Calu3 (cell line): ENCODE data around the gene POLN. TPM values are rescaled to one million over a fixed set of nuclear protein-coding genes. Genes with fewer than 3 reads are reported as not detected.
"Not testable (repeated sequence)": the region's sequence is repeated elsewhere in the genome, so short reads cannot be mapped to it uniquely, and the experiment has no call there.

Experiments
- BruUV-seq: library from RNA; stranded (reverse); fragments of 400-500 nt; replicated peaks from 2 replicates; lab custom pipeline; 2021; lab: Mats Ljungman, UMichigan
- CTCF ChIA-PET: fragments of 300-600 bp; sonication (Branson Sonifier 250); formaldehyde crosslinking; loops from one replicate; lab custom pipeline; 2022; ENCODE audit warnings: antibody characterized with exemption; lab: Charles Lee
- DNase-seq: peaks from one replicate; pipeline ENCODE4 v3.0.0; 2022
- H3K27ac Mint-ChIP-seq: one replicate; pipeline ENCODE4 v1.8.0; 2022; ENCODE audit warnings: mixed read lengths; ENCODE audit not compliant: unreplicated experiment
- H3K27me3 Mint-ChIP-seq: one replicate; pipeline ENCODE4 v1.8.0; 2022; ENCODE audit warnings: mixed read lengths; ENCODE audit not compliant: unreplicated experiment
- H3K36me3 Mint-ChIP-seq: one replicate; pipeline ENCODE4 v1.8.0; 2022; ENCODE audit warnings: mild to moderate bottlenecking, moderate library complexity, mixed read lengths; ENCODE audit not compliant: insufficient read depth, unreplicated experiment
- H3K4me1 Mint-ChIP-seq: one replicate; pipeline ENCODE4 v1.8.0; 2022; ENCODE audit warnings: mild to moderate bottlenecking, low read depth, mixed read lengths; ENCODE audit not compliant: unreplicated experiment
- H3K4me3 Mint-ChIP-seq: one replicate; pipeline ENCODE4 v1.8.0; 2022; ENCODE audit warnings: mild to moderate bottlenecking, low read depth, moderate library complexity, mixed read lengths; ENCODE audit not compliant: unreplicated experiment
- H3K9me3 Mint-ChIP-seq: one replicate; pipeline ENCODE4 v1.8.0; 2022; ENCODE audit warnings: low read depth, mixed read lengths; ENCODE audit not compliant: unreplicated experiment
- intact Hi-C: fragments of 100-400 bp; cut with micrococcal nuclease; formaldehyde crosslinking; loops from one replicate; pipeline ENCODE4 v1.10.0; 2022; ENCODE audit not compliant: unreplicated experiment
- total RNA-seq: library from RNA; stranded (reverse); gene quantifications from 2 replicates; pipeline ENCODE4 v1.2.3, GENCODE V29; 2022
- TF ChIP-seq, protein P1 (sequence below): fragments of 200-600 bp; IDR thresholded peaks from one replicate; pipeline ENCODE4 v1.8.0; 2022; ENCODE audit warnings: antibody characterized with exemption; ENCODE audit not compliant: unreplicated experiment

POLN gene
- total RNA-seq, 1 experiment from 2014 or later: 4.1 TPM

- TF ChIP-seq, protein P1, sequence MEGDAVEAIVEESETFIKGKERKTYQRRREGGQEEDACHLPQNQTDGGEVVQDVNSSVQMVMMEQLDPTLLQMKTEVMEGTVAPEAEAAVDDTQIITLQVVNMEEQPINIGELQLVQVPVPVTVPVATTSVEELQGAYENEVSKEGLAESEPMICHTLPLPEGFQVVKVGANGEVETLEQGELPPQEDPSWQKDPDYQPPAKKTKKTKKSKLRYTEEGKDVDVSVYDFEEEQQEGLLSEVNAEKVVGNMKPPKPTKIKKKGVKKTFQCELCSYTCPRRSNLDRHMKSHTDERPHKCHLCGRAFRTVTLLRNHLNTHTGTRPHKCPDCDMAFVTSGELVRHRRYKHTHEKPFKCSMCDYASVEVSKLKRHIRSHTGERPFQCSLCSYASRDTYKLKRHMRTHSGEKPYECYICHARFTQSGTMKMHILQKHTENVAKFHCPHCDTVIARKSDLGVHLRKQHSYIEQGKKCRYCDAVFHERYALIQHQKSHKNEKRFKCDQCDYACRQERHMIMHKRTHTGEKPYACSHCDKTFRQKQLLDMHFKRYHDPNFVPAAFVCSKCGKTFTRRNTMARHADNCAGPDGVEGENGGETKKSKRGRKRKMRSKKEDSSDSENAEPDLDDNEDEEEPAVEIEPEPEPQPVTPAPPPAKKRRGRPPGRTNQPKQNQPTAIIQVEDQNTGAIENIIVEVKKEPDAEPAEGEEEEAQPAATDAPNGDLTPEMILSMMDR: no peak
- Mint-ChIP-seq H3K27ac (no peak overlapping the region), H3K4me1 (peaks cover 10% of the 10 kb centered on the region), H3K36me3 (no peaks in the 10 kb centered on the region), H3K27me3 (no peaks in the 10 kb centered on the region), H3K9me3 (no peaks in the 10 kb centered on the region), H3K4me3 (no peak overlapping the region)
- BruUV-seq: no TSS peak
- CTCF ChIA-PET: interaction anchor here (1.1 kb wide), 3 partner anchors 217 to 243 kb away, joined by 3 to 5 read pairs (median 3); no protein-coding TSS in a partner anchor
- intact Hi-C loops: no loop called here
- DNase-seq: no peak
Observed at GRCh38 chr4:2219233-2219760, 22.6 kb downstream of the POLN start.

GRCh38 chr4:2218436-2218835 is 23.5 kb downstream of the POLN start:
- H3K4me1 Mint-ChIP-seq: peaks cover 10% of the 10 kb centered on the region
- no peaks in the 10 kb centered on the region for H3K9me3 Mint-ChIP-seq
- no peak for DNase-seq
- no peaks in the 10 kb centered on the region for H3K27me3 Mint-ChIP-seq
- no TSS peak for BruUV-seq
- TF ChIP-seq, protein P1: no peak
- H3K36me3 Mint-ChIP-seq: no peaks in the 10 kb centered on the region
- intact Hi-C loops: no loop called here
- no peak overlapping the region for H3K4me3 Mint-ChIP-seq
- H3K27ac Mint-ChIP-seq: no peak overlapping the region
- CTCF ChIA-PET: no interaction called here

DNA sequence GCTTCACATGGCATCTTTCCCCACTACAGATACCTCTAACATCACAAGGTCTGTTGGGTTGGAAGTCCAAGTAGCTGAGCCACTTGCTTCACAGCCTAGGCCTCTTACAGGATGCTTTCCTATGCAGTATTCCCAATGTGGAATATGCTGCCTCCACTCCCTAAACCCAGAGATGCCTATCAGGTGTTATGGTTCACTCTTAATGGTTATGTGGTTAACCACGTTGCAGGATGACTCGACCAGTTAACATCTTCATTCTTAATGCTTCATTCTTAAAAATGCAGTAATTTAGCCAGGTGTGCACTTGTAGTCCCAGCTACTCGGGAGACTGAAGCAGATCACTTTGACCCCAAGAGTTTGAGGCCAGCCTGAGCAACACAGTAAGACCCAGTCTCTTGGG is 24.2 kb downstream of the POLN start:
- CTCF ChIA-PET: no interaction called here
- BruUV-seq: no TSS peak

DNA sequence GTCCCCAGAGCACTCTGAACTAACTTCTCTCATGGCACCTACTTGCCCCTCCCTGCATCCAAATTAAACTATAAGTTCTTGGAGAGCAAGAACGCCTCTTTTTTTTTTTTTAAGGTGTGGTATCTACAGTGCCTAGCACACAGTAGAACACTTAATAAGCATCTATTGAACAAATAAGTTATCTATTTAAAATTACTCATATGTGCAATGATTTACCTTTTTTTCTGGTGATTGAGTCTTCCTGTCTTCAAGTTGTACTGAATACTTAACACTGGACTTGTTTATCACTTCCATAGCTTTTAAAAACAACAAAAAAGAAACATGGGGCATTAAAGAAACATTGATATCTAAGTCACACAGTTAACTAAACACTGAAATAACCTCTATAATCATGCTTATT is 29.1 kb downstream of the POLN start:
- CTCF ChIA-PET: no interaction called here

More for the DNA sequence above, 24.2 kb downstream of the POLN start:
- no peaks in the 10 kb centered on the region for H3K27me3 Mint-ChIP-seq
- DNase-seq: no peak
- intact Hi-C loops: no loop called here
- peaks cover 10% of the 10 kb centered on the region for H3K4me1 Mint-ChIP-seq
- H3K4me3 Mint-ChIP-seq: no peak overlapping the region
- H3K36me3 Mint-ChIP-seq: no peaks in the 10 kb centered on the region
- TF ChIP-seq, protein P1: no peak
- H3K9me3 Mint-ChIP-seq: no peaks in the 10 kb centered on the region
- H3K27ac Mint-ChIP-seq: no peak overlapping the region

GRCh38 chr4:2202789-2203188 is 39.1 kb downstream of the POLN start:
- H3K4me3 Mint-ChIP-seq, H3K27me3 Mint-ChIP-seq, H3K36me3 Mint-ChIP-seq, H3K9me3 Mint-ChIP-seq, intact Hi-C loops, H3K27ac Mint-ChIP-seq, CTCF ChIA-PET, BruUV-seq, DNase-seq, H3K4me1 Mint-ChIP-seq: not testable (repeated sequence)

More for the DNA sequence above, 29.1 kb downstream of the POLN start:
- Mint-ChIP-seq H3K9me3 (no peaks in the 10 kb centered on the region), H3K4me3 (no peak overlapping the region), H3K27me3 (no peaks in the 10 kb centered on the region), H3K4me1 (no peaks in the 10 kb centered on the region), H3K27ac (no peak overlapping the region), H3K36me3 (no peaks in the 10 kb centered on the region)
- TF ChIP-seq, protein P1: no peak
- intact Hi-C loops: no loop called here
- DNase-seq: no peak
- BruUV-seq: no TSS peak
